Endothelial cell (in vitro differentiated cells): ENCODE data around the gene CNN2. TPM values are rescaled to one million over a fixed set of nuclear protein-coding genes. Genes with fewer than 3 reads are reported as not detected.

ENCODE experiments used
- DNase-seq: peaks from one replicate; pipeline ENCODE4 v3.0.0; 2021; ENCODE audit warnings: low spot score
- H3K27ac Mint-ChIP-seq: one replicate; pipeline ENCODE4 v1.8.0; 2021; ENCODE audit warnings: mixed read lengths, inconsistent platforms; ENCODE audit not compliant: unreplicated experiment
- H3K27me3 Mint-ChIP-seq: one replicate; pipeline ENCODE4 v1.8.0; 2021; ENCODE audit warnings: mild to moderate bottlenecking, moderate library complexity, mixed read lengths, inconsistent platforms; ENCODE audit not compliant: unreplicated experiment
- H3K36me3 Mint-ChIP-seq: one replicate; pipeline ENCODE4 v1.8.0; 2021; ENCODE audit warnings: mild to moderate bottlenecking, low read depth, mixed read lengths, inconsistent platforms; ENCODE audit not compliant: unreplicated experiment
- H3K4me1 Mint-ChIP-seq: one replicate; pipeline ENCODE4 v1.8.0; 2021; ENCODE audit warnings: mild to moderate bottlenecking, mixed read lengths, inconsistent platforms; ENCODE audit not compliant: unreplicated experiment
- H3K4me3 Mint-ChIP-seq: one replicate; pipeline ENCODE4 v1.8.0; 2021; ENCODE audit warnings: mild to moderate bottlenecking, mixed read lengths, inconsistent platforms; ENCODE audit not compliant: unreplicated experiment
- H3K9me3 Mint-ChIP-seq: one replicate; pipeline ENCODE4 v1.8.0; 2021; ENCODE audit warnings: mixed read lengths, inconsistent platforms; ENCODE audit not compliant: unreplicated experiment
- total RNA-seq: library from RNA; stranded (reverse); fragmentation: NEBNext Ultra II Directional; extraction: Animal tissue kit (Norgen Biotek cat#: 25700); gene quantifications from one replicate; pipeline ENCODE4 v1.2.1, GENCODE V29; 2021; ENCODE audit not compliant: unreplicated experiment
- TF ChIP-seq, protein P1 (sequence below): fragments of 200-600 bp; sonication (generic); IDR thresholded peaks from one replicate; pipeline ENCODE4 v1.5.0; 2021; ENCODE audit warnings: antibody characterized with exemption; ENCODE audit not compliant: unreplicated experiment

Gene CNN2
- total RNA-seq, 1 donor from 2014 or later: 456 TPM

- no peak overlapping the region for H3K27ac Mint-ChIP-seq
- H3K36me3 Mint-ChIP-seq: no peaks in the 10 kb centered on the region
- no peaks in the 10 kb centered on the region for H3K9me3 Mint-ChIP-seq
- peaks cover 4% of the 10 kb centered on the region for H3K27me3 Mint-ChIP-seq
- H3K4me3 Mint-ChIP-seq: no peak overlapping the region
- DNase-seq: no peak
- TF ChIP-seq, protein P1, sequence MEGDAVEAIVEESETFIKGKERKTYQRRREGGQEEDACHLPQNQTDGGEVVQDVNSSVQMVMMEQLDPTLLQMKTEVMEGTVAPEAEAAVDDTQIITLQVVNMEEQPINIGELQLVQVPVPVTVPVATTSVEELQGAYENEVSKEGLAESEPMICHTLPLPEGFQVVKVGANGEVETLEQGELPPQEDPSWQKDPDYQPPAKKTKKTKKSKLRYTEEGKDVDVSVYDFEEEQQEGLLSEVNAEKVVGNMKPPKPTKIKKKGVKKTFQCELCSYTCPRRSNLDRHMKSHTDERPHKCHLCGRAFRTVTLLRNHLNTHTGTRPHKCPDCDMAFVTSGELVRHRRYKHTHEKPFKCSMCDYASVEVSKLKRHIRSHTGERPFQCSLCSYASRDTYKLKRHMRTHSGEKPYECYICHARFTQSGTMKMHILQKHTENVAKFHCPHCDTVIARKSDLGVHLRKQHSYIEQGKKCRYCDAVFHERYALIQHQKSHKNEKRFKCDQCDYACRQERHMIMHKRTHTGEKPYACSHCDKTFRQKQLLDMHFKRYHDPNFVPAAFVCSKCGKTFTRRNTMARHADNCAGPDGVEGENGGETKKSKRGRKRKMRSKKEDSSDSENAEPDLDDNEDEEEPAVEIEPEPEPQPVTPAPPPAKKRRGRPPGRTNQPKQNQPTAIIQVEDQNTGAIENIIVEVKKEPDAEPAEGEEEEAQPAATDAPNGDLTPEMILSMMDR: no peak
- H3K4me1 Mint-ChIP-seq: peaks cover 7% of the 10 kb centered on the region
Measured at GRCh38 chr19:1012334-1012733, 14.1 kb upstream of the CNN2 start.

DNA sequence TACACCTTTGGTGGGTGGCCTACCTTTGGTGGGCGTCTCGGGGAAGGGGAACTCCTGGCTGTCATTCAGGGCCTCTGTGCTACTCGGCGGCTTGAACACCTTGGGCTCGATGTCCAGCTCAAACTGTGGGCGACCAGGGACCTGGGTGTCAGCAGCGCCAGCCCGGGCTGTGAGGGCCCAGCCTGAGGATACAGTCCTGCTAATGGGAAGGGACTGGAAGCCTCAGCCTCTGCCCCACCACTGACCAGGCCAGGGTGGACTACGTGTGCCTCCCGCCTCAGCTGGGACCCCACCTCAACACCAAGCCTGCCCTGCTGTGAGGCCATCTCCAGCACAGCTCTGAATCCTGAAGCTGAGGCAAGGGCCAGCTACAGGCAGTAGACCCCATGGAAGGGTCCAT is 13.2 kb upstream of the CNN2 start:
- H3K27me3 Mint-ChIP-seq: peaks cover 4% of the 10 kb centered on the region
- no peak overlapping the region for H3K4me3 Mint-ChIP-seq
- no peak overlapping the region for H3K27ac Mint-ChIP-seq
- no peak for DNase-seq
- H3K9me3 Mint-ChIP-seq: no peaks in the 10 kb centered on the region
- TF ChIP-seq, protein P1: no peak
- H3K4me1 Mint-ChIP-seq: peaks cover 8% of the 10 kb centered on the region
- no peaks in the 10 kb centered on the region for H3K36me3 Mint-ChIP-seq

DNA sequence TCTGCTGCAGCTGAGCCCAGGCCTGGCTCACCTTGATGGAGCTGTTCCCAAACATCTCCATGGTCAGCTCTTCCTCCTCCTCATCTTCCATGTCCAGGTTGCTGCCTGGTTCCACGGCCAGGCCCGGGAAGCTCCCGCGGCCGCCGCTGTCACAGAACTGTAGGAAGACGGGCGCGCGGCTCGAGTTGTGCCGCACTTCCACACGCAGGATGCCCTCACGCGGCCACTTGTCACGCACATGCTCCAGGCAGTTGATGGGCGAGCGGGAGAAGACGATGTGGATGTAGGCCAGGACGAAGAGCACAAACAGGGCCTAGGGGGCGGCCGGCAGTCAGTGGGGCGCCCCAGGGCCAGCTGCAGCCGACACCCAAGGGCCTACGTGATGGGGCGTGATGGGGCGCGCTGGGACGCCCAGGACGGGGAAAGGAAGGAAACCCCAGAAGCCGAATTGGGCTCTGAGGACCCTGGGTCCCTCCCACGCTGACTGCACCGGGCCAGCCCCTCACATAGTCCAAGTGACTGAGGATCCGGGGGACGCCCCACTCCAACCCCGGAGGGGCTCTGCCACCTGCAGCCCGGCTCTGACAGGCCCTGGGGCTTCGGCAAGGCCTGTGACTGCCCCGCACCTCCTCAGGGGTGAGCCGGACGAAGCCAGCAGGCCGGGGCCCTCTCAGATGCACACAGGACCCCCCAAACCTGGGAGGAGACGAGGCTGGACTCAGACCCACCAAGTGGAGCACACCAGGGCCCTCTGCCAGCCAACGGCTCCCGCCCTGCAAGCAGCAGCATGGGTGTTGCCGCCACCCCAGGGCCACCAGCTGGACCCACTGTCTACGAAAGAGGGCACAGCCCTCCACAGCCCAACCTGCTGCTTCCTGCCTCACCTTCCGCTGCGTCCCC is 12.0 kb upstream of the CNN2 start:
- Mint-ChIP-seq H3K4me1 (peaks cover 12% of the 10 kb centered on the region), H3K36me3 (no peaks in the 10 kb centered on the region), H3K27me3 (peaks cover 4% of the 10 kb centered on the region), H3K9me3 (no peaks in the 10 kb centered on the region), H3K27ac (no peak overlapping the region), H3K4me3 (no peak overlapping the region)
- TF ChIP-seq, protein P1: no peak
- DNase-seq: no peak

- no peak overlapping the region for H3K4me3 Mint-ChIP-seq
- H3K36me3 Mint-ChIP-seq: no peaks in the 10 kb centered on the region
- no peaks in the 10 kb centered on the region for H3K9me3 Mint-ChIP-seq
- TF ChIP-seq, protein P1: no peak
- no peak overlapping the region for H3K27ac Mint-ChIP-seq
- H3K4me1 Mint-ChIP-seq: peaks cover 12% of the 10 kb centered on the region
- DNase-seq: no peak
- peaks cover 4% of the 10 kb centered on the region for H3K27me3 Mint-ChIP-seq
Measured at GRCh38 chr19:1015061-1015781, 11.2 kb upstream of the CNN2 start.
